ENCODE measurements around the gene SULT1A2. TPM values are rescaled to one million over a fixed set of nuclear protein-coding genes. Genes with fewer than 3 reads are reported as not detected.
"Not testable (repeated sequence)": the region's sequence is repeated elsewhere in the genome, so short reads cannot be mapped to it uniquely, and the experiment has no call there.

The SULT1A2 gene
- total and polyA plus RNA-seq, 5 donors from 2014 or later: 0.39 TPM; not detected in 4

DNA sequence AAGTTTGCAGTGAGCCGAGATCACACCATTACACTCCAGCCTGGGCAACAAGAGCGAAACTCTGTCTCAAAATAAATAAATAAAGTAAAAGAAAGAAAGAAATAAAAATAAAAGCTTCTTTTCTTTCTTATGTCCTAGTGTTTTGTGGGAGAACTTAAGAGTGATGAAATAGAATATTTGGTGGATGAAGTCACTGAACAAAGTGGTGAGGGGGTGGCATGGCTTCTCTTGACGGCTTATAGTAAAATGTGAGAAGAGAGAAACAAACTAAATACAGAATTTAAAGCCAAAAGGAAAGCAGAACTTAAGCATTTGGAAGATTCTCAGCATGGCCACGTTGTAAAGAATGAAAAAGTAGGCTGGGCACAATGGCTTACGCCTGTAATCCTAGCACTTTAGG, 27.8 kb downstream of the SULT1A2 start:
- H3K27me3 Mint-ChIP-seq: no peaks in the 10 kb centered on the region
- H3K4me3 ChIP-seq (ENCODE audit: low read depth, low read length): no peak overlapping the region
- H3K27ac ChIP-seq (ENCODE audit: insufficient read depth, low read length, poor library complexity, severe bottlenecking): no peak overlapping the region
- no peak overlapping the region for H3K4me3 Mint-ChIP-seq
- peaks cover 5% of the 10 kb centered on the region in 2 experiments for H3K9me3 ChIP-seq (ENCODE audit: control insufficient read depth in 2 of 2, low read length in 2 of 2)
- H3K36me3 ChIP-seq (ENCODE audit: control insufficient read depth, insufficient read depth, low read length): peaks cover 11% of the 10 kb centered on the region
- peaks cover 25% of the 10 kb centered on the region for H3K36me3 Mint-ChIP-seq
- H3K27me3 ChIP-seq (ENCODE audit: control insufficient read depth, insufficient read depth, low read length): no peaks in the 10 kb centered on the region
- no peak for ATAC-seq (ENCODE audit: low read depth in 2 of 2)
- peak overlapping the region in 1 of 3 donors; percentile 5 for H3K27ac Mint-ChIP-seq
- no peak for DNase-seq
- no peaks in the 10 kb centered on the region for H3K4me1 ChIP-seq (ENCODE audit: control insufficient read depth, insufficient read depth, low read length, poor library complexity, severe bottlenecking)
- peaks cover 5 to 52% (median 18%) of the 10 kb centered on the region in 4 donors for H3K4me1 Mint-ChIP-seq
- H3K9me3 Mint-ChIP-seq: peaks cover 0 to 10% (median 3%) of the 10 kb centered on the region in 7 donors

- Mint-ChIP-seq H3K27ac (peak overlapping the region in 2 of 3 donors; percentile 65 to 87), H3K4me3 (no peak overlapping the region), H3K27me3 (no peaks in the 10 kb centered on the region), H3K9me3 (peaks cover 0 to 10% (median 3%) of the 10 kb centered on the region in 7 donors), H3K4me1 (peaks cover 5 to 48% (median 21%) of the 10 kb centered on the region in 4 donors), H3K36me3 (peaks cover 32% of the 10 kb centered on the region)
- no peak overlapping the region for H3K4me3 ChIP-seq (ENCODE audit: low read depth, low read length)
- ATAC-seq (ENCODE audit: low read depth in 2 of 2) (no peak), DNase-seq (no peak)
- no peaks in the 10 kb centered on the region for H3K4me1 ChIP-seq (ENCODE audit: control insufficient read depth, insufficient read depth, low read length, poor library complexity, severe bottlenecking)
- peaks cover 5% of the 10 kb centered on the region in 2 experiments for H3K9me3 ChIP-seq (ENCODE audit: control insufficient read depth in 2 of 2, low read length in 2 of 2)
- H3K36me3 ChIP-seq (ENCODE audit: control insufficient read depth, insufficient read depth, low read length): peaks cover 11% of the 10 kb centered on the region
- no peak overlapping the region for H3K27ac ChIP-seq (ENCODE audit: insufficient read depth, low read length, poor library complexity, severe bottlenecking)
- no peaks in the 10 kb centered on the region for H3K27me3 ChIP-seq (ENCODE audit: control insufficient read depth, insufficient read depth, low read length)
Observed at GRCh38 chr16:28567292-28567691, 29.6 kb downstream of the SULT1A2 start.

DNA sequence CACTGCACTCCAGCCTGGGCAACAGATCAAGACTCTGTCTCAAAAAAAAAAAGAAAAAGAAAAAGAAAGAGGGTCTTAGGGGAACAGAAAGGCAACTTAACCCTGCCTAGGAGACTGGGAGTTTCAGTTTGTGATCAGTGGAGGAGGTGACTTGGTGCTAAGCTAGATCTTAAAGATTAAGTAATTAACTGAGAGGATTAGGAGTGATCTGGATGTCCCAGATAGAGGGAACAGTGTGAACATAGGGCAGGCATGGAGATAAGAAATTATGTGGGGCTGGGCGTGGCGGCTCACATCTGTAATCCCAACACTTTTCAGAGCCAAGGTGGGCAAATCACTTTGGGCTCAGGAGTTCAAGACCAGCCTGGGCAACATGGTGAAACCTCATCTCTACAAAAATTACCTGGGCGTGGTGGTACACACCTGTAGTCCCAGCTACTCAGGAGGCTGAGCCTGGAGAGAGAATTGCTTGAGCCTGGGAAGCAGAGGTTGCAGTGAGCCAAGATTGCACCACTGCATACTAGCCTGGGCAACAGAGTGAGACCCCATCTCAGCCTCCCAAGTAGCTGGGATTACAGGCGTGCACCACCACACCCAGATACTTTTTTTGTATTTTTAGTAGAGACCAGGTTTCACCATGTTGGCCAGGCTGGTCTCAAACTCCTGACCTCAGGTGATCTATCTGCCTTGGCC, 30.5 kb downstream of the SULT1A2 start:
- not testable (repeated sequence) for H3K27ac Mint-ChIP-seq; DNase-seq; H3K27me3 Mint-ChIP-seq; H3K9me3 ChIP-seq (ENCODE audit: control insufficient read depth in 2 of 2, low read length in 2 of 2); H3K4me3 ChIP-seq (ENCODE audit: low read depth, low read length); H3K4me1 ChIP-seq (ENCODE audit: control insufficient read depth, insufficient read depth, low read length, poor library complexity, severe bottlenecking); H3K4me3 Mint-ChIP-seq; H3K27ac ChIP-seq (ENCODE audit: insufficient read depth, low read length, poor library complexity, severe bottlenecking); H3K27me3 ChIP-seq (ENCODE audit: control insufficient read depth, insufficient read depth, low read length); ATAC-seq (ENCODE audit: low read depth in 2 of 2)
- H3K36me3 ChIP-seq (ENCODE audit: control insufficient read depth, insufficient read depth, low read length): peaks cover 11% of the 10 kb centered on the region
- Mint-ChIP-seq H3K4me1 (peaks cover 5 to 53% (median 25%) of the 10 kb centered on the region in 4 donors), H3K9me3 (peaks cover 0 to 10% (median 3%) of the 10 kb centered on the region in 7 donors), H3K36me3 (peaks cover 35% of the 10 kb centered on the region)

DNA sequence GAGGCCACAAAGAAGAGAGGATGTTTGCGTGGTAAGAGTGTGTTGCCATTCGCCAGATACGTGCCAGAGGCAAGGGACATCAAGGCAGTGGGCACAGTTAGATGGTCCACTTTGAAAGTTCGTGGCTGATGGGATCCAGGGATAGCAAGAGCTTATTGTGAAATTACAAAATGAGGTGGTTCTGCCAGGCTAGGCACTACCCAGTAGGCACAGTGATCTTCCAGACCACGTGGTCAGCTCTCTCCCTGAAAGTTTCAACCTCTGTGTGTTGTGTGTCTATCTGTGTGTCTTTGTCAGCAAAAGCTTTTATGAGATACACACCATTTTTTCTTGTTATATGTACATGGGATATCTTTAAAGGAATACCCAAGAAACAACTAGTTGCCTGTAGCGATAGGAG, 33.6 kb downstream of the SULT1A2 start:
- Mint-ChIP-seq H3K9me3 (peaks cover 0 to 10% (median 3%) of the 10 kb centered on the region in 7 donors), H3K27me3 (no peaks in the 10 kb centered on the region), H3K36me3 (peaks cover 47% of the 10 kb centered on the region), H3K4me1 (peaks cover 5 to 58% (median 33%) of the 10 kb centered on the region in 4 donors), H3K4me3 (no peak overlapping the region), H3K27ac (peak overlapping the region in 2 of 3 donors; percentile 12 to 60)
- H3K9me3 ChIP-seq (ENCODE audit: control insufficient read depth in 2 of 2, low read length in 2 of 2): peaks cover 5% of the 10 kb centered on the region in 2 experiments
- H3K27me3 ChIP-seq (ENCODE audit: control insufficient read depth, insufficient read depth, low read length): no peaks in the 10 kb centered on the region
- H3K4me3 ChIP-seq (ENCODE audit: low read depth, low read length): no peak overlapping the region
- no peak for ATAC-seq (ENCODE audit: low read depth in 2 of 2)
- peaks cover 16% of the 10 kb centered on the region for H3K36me3 ChIP-seq (ENCODE audit: control insufficient read depth, insufficient read depth, low read length)
- no peak overlapping the region for H3K27ac ChIP-seq (ENCODE audit: insufficient read depth, low read length, poor library complexity, severe bottlenecking)
- H3K4me1 ChIP-seq (ENCODE audit: control insufficient read depth, insufficient read depth, low read length, poor library complexity, severe bottlenecking): peaks cover 4% of the 10 kb centered on the region
- no peak for DNase-seq

GRCh38 chr16:28562199-28562598, 34.7 kb downstream of the SULT1A2 start:
- H3K4me3 ChIP-seq (ENCODE audit: low read depth, low read length): no peak overlapping the region
- Mint-ChIP-seq H3K9me3 (peaks cover 0 to 6% (median 3%) of the 10 kb centered on the region in 7 donors), H3K27ac (peak overlapping the region in 2 of 3 donors; percentile 8 to 32), H3K4me1 (peaks cover 5 to 57% (median 32%) of the 10 kb centered on the region in 4 donors), H3K27me3 (no peaks in the 10 kb centered on the region), H3K36me3 (peaks cover 45% of the 10 kb centered on the region), H3K4me3 (no peak overlapping the region)
- H3K27ac ChIP-seq (ENCODE audit: insufficient read depth, low read length, poor library complexity, severe bottlenecking): no peak overlapping the region
- no peaks in the 10 kb centered on the region for H3K27me3 ChIP-seq (ENCODE audit: control insufficient read depth, insufficient read depth, low read length)
- ATAC-seq (ENCODE audit: low read depth in 2 of 2) (no peak), DNase-seq (no peak)
- peaks cover 4% of the 10 kb centered on the region for H3K4me1 ChIP-seq (ENCODE audit: control insufficient read depth, insufficient read depth, low read length, poor library complexity, severe bottlenecking)
- peaks cover 19% of the 10 kb centered on the region for H3K36me3 ChIP-seq (ENCODE audit: control insufficient read depth, insufficient read depth, low read length)
- H3K9me3 ChIP-seq (ENCODE audit: control insufficient read depth in 2 of 2, low read length in 2 of 2): peaks cover 2 to 3% of the 10 kb centered on the region in 2 experiments

DNA sequence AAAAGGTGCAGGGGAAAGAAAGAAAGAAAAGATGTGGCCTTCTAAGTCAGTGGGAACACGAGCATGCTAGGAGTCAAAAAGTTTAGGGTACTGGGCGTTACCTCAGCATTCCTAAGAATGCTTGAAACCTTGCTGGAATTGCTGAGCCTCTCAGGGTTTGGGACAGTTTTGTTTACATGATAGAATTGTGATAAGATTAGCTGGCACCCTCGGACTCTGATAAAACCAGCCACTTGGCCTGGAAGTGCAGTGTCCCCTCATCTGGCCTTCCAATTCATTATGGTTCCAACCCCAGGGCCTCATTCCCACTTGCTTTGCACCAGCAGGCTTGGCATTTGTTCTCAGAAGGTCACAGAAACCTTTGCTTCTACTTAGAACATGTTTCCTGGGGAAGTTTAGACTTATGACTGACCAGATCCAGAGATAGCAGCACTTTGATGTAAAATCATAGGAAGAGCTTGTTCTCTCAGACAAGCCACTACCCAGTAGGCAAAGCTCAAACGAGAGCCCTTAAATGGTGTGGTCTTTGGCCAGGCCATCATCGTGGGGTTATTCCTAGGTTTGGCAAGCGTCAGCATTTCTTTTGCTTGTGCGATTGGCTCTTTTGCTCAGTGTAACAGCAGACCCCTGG, 35.2 kb downstream of the SULT1A2 start:
- Mint-ChIP-seq H3K4me3 (peak overlapping the region in 2 of 4 donors; percentile 9 to 59), H3K27ac (peak overlapping the region in 2 of 3 donors; percentile 32 to 51), H3K9me3 (peaks cover 0 to 6% (median 3%) of the 10 kb centered on the region in 7 donors), H3K36me3 (peaks cover 43% of the 10 kb centered on the region), H3K27me3 (no peaks in the 10 kb centered on the region), H3K4me1 (peaks cover 5 to 62% (median 36%) of the 10 kb centered on the region in 4 donors)
- DNase-seq (no peak), ATAC-seq (ENCODE audit: low read depth in 2 of 2) (no peak)
- no peaks in the 10 kb centered on the region for H3K9me3 ChIP-seq (ENCODE audit: control insufficient read depth in 2 of 2, low read length in 2 of 2)
- no peak overlapping the region for H3K4me3 ChIP-seq (ENCODE audit: low read depth, low read length)
- no peak overlapping the region for H3K27ac ChIP-seq (ENCODE audit: insufficient read depth, low read length, poor library complexity, severe bottlenecking)
- peaks cover 4% of the 10 kb centered on the region for H3K4me1 ChIP-seq (ENCODE audit: control insufficient read depth, insufficient read depth, low read length, poor library complexity, severe bottlenecking)
- no peaks in the 10 kb centered on the region for H3K27me3 ChIP-seq (ENCODE audit: control insufficient read depth, insufficient read depth, low read length)
- H3K36me3 ChIP-seq (ENCODE audit: control insufficient read depth, insufficient read depth, low read length): peaks cover 19% of the 10 kb centered on the region

- DNase-seq (no peak), ATAC-seq (ENCODE audit: low read depth in 2 of 2) (no peak)
- no peaks in the 10 kb centered on the region for H3K9me3 ChIP-seq (ENCODE audit: control insufficient read depth in 2 of 2, low read length in 2 of 2)
- H3K4me1 ChIP-seq (ENCODE audit: control insufficient read depth, insufficient read depth, low read length, poor library complexity, severe bottlenecking): peaks cover 23% of the 10 kb centered on the region
- no peak overlapping the region for H3K27ac ChIP-seq (ENCODE audit: insufficient read depth, low read length, poor library complexity, severe bottlenecking)
- Mint-ChIP-seq H3K4me1 (peaks cover 22 to 72% (median 46%) of the 10 kb centered on the region in 4 donors), H3K27ac (no peak overlapping the region), H3K27me3 (no peaks in the 10 kb centered on the region), H3K9me3 (peaks cover 0 to 2% (median 0%) of the 10 kb centered on the region in 7 donors), H3K4me3 (peak overlapping the region in 1 of 4 donors; percentile 19), H3K36me3 (peaks cover 27% of the 10 kb centered on the region)
- H3K4me3 ChIP-seq (ENCODE audit: low read depth, low read length): no peak overlapping the region
- no peaks in the 10 kb centered on the region for H3K27me3 ChIP-seq (ENCODE audit: control insufficient read depth, insufficient read depth, low read length)
- peaks cover 16% of the 10 kb centered on the region for H3K36me3 ChIP-seq (ENCODE audit: control insufficient read depth, insufficient read depth, low read length)
Observed at GRCh38 chr16:28558456-28558855, 38.4 kb downstream of the SULT1A2 start.
